Fibroblast of villous mesenchyme (primary cell): ENCODE results near the gene AUTS2. TPM values are rescaled to one million over a fixed set of nuclear protein-coding genes. Genes with fewer than 3 reads are reported as not detected.

Experiments
- DNase-seq: peaks from one replicate; pipeline ENCODE4 v3.0.0-alpha.2; 2010; ENCODE audit warnings: low read depth
- H3K4me3 ChIP-seq: 2 replicates; pipeline ENCODE4 v1.5.1; 2011; ENCODE audit warnings: low read depth, mild to moderate bottlenecking, low read length
- total RNA-seq: library from RNA; depleted of rRNA; stranded (reverse); fragments of >200 nt; gene quantifications from 2 replicates; pipeline ENCODE4 v1.2.3, GENCODE V29; 2012
- TF ChIP-seq, protein P1 (sequence below): IDR thresholded peaks from 2 replicates; pipeline ENCODE4 v1.5.1; 2012; ENCODE audit warnings: low read depth, mild to moderate bottlenecking, low read length; ENCODE audit not compliant: insufficient read depth

AUTS2 gene
- total RNA-seq, 1 donor = 3.9 TPM

GRCh38 chr7:70761711-70762328 lies 1163.5 kb downstream of the AUTS2 start:
- TF ChIP-seq, protein P1, sequence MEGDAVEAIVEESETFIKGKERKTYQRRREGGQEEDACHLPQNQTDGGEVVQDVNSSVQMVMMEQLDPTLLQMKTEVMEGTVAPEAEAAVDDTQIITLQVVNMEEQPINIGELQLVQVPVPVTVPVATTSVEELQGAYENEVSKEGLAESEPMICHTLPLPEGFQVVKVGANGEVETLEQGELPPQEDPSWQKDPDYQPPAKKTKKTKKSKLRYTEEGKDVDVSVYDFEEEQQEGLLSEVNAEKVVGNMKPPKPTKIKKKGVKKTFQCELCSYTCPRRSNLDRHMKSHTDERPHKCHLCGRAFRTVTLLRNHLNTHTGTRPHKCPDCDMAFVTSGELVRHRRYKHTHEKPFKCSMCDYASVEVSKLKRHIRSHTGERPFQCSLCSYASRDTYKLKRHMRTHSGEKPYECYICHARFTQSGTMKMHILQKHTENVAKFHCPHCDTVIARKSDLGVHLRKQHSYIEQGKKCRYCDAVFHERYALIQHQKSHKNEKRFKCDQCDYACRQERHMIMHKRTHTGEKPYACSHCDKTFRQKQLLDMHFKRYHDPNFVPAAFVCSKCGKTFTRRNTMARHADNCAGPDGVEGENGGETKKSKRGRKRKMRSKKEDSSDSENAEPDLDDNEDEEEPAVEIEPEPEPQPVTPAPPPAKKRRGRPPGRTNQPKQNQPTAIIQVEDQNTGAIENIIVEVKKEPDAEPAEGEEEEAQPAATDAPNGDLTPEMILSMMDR = no peak
- H3K4me3 ChIP-seq = no peak overlapping the region
- DNase-seq = no peak

- H3K4me3 ChIP-seq = no peak overlapping the region
- TF ChIP-seq, protein P1 = no peak
- DNase-seq = no peak
Observed at GRCh38 chr7:70762696-70763095, 1164.4 kb downstream of the AUTS2 start.

DNA sequence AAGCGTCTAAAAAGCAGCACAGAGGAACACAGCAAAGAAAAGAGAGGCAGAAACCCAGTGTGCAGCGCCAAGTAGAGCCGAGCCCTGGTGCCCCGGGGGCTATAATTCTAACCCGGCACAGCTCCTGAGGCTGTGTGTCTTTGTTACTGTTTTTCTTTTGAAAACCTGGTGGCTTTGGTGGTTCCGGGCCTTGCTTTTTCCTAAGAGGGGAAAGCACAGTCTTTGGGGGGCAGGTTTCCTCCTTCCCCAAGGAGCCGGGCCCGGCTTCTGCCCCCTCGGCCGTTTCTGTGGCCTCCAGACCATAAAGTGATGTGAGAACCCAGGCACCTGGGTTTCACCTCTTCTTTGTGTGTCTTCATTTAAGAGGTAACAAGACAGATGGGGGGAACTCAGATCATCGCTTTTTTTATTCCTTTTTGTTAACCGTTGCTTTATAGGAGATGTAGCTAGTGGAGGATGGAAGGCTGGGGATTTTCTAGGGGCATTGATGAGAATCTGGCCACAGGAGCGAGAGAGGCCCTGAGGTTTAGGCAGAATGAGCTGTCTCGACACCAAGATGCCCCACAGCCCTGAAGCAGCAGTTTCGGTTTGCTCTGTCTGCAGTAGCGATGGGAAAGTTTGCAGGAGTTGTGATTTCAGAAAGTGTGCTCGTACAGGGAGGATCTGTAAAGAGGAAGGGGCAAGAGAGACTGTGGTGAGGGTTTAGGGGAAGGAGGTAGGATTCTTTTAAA lies 1165.9 kb downstream of the AUTS2 start:
- no peak overlapping the region for H3K4me3 ChIP-seq
- TF ChIP-seq, protein P1 = no peak
- DNase-seq = no peak

DNA sequence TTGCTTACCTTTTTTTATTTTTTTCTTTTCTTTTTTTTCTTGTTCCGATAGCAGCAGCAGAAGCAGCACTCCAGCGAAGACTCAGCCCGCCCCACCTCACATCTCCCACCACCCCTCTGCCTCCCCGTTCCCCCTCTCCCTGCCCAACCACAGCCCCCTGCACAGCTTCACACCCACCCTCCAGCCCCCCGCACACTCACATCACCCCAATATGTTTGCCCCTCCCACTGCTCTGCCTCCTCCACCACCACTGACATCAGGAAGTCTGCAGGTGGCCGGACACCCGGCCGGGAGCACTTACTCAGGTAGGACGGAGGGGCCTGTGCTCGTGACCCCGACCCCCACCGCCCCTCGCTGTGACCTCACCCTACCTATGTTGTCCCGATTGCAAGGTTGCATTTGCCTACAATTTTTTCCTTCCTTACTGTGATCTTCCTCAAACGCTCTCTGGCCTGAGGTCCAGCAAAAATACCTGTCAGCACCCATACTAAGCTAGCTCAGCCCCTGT lies 1166.5 kb downstream of the AUTS2 start:
- DNase-seq = no peak
- H3K4me3 ChIP-seq = no peak overlapping the region
- TF ChIP-seq, protein P1 = no peak

- DNase-seq = no peak
- TF ChIP-seq, protein P1 = no peak
- no peak overlapping the region for H3K4me3 ChIP-seq
Observed at GRCh38 chr7:70765651-70766050, 1167.4 kb downstream of the AUTS2 start.

DNA sequence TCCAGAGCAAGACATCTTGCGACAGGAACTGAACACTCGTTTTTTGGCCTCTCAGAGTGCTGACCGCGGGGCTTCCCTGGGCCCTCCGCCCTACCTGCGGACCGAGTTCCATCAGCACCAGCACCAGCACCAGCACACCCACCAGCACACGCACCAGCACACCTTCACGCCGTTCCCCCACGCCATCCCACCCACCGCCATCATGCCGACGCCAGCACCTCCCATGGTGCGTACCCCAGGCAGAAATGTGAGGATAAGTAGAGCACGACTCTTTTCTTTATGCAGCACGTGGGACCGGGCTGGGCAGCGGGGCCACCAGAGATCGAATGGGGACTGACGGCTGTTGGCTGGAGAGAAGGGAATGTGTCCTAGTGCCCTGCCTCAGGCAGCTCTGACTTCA lies 1167.8 kb downstream of the AUTS2 start:
- TF ChIP-seq, protein P1 = no peak
- no peak overlapping the region for H3K4me3 ChIP-seq
- DNase-seq = no peak
